Cardiac muscle cell (in vitro differentiated cells and primary cell): ENCODE measurements around the gene RBM19. TPM values are rescaled to one million over a fixed set of nuclear protein-coding genes. Genes with fewer than 3 reads are reported as not detected.

Source experiments
- DNase-seq, 2 donors: peaks; one replicate each; pipeline versions ENCODE4 v3.0.0 to v3.0.0-alpha.2; 2010 to 2017; ENCODE audit warnings: low read depth in 1 of 2, low spot score in 1 of 2
- H3K27ac ChIP-seq: fragments of 200-600 bp; sonication (generic); 2 replicates; pipeline ENCODE4 v1.5.1; 2016
- H3K27me3 ChIP-seq: fragments of 200-600 bp; sonication (generic); 2 replicates; pipeline ENCODE4 v1.6.0; 2016; ENCODE audit warnings: control low read depth
- H3K36me3 ChIP-seq: fragments of 200-600 bp; sonication (generic); 2 replicates; pipeline ENCODE4 v1.5.1; 2016; ENCODE audit warnings: control low read depth
- H3K4me1 ChIP-seq: fragments of 200-600 bp; sonication (generic); 2 replicates; pipeline ENCODE4 v1.8.1; 2017; ENCODE audit warnings: low read depth, mild to moderate bottlenecking, mixed run types
- H3K4me3 ChIP-seq: fragments of 200-600 bp; sonication (generic); 2 replicates; pipeline ENCODE4 v1.5.1; 2016; ENCODE audit warnings: mild to moderate bottlenecking
- H3K9me3 ChIP-seq: fragments of 200-600 bp; sonication (generic); 2 replicates; pipeline ENCODE4 v1.5.1; 2017; ENCODE audit warnings: low read depth, mild to moderate bottlenecking, control low read depth
- polyA plus RNA-seq: library from polyadenylated mRNA; unstranded; fragments of >200 nt; fragmentation: Nextera tagmentation; extraction: Ambion mirVana; gene quantifications from 2 replicates; pipeline ENCODE4 v1.2.1, GENCODE V29; 2016
- total RNA-seq: library from RNA; depleted of rRNA; stranded (reverse); fragments of >200 nt; gene quantifications from 2 replicates; pipeline ENCODE4 v1.2.3, GENCODE V29; 2016
- TF ChIP-seq, protein P1 (sequence below): IDR thresholded peaks from 2 replicates; pipeline ENCODE4 v1.5.1; 2012; ENCODE audit warnings: low read depth, mild to moderate bottlenecking, low read length

RBM19 gene
- total and polyA plus RNA-seq, 2 experiments from 2014 or later: 28.1 to 31.0 TPM

DNA sequence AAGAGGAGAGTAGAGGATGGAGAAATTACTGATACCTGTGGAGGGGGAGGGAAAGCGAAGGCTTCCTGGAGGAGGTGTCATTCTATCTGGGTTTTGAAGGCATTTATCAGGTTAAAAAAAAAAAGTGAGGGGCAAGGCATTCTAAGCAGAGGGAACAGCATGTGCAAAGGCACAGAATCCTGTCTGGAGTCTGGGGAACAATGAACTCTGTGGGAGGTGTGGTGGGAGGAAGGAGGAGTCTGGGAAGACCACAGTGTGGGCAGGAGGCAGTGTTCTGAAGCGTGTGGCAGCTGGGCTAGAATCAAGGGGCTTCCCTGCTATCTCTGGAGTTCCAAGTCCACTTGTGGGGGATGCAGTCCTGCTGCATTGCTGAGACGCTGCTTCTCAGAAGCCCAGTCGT lies 123.4 kb downstream of the RBM19 start:
- TF ChIP-seq, protein P1, sequence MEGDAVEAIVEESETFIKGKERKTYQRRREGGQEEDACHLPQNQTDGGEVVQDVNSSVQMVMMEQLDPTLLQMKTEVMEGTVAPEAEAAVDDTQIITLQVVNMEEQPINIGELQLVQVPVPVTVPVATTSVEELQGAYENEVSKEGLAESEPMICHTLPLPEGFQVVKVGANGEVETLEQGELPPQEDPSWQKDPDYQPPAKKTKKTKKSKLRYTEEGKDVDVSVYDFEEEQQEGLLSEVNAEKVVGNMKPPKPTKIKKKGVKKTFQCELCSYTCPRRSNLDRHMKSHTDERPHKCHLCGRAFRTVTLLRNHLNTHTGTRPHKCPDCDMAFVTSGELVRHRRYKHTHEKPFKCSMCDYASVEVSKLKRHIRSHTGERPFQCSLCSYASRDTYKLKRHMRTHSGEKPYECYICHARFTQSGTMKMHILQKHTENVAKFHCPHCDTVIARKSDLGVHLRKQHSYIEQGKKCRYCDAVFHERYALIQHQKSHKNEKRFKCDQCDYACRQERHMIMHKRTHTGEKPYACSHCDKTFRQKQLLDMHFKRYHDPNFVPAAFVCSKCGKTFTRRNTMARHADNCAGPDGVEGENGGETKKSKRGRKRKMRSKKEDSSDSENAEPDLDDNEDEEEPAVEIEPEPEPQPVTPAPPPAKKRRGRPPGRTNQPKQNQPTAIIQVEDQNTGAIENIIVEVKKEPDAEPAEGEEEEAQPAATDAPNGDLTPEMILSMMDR: no peak
- no peaks in the 10 kb centered on the region for H3K36me3 ChIP-seq
- DNase-seq: no peak

DNA sequence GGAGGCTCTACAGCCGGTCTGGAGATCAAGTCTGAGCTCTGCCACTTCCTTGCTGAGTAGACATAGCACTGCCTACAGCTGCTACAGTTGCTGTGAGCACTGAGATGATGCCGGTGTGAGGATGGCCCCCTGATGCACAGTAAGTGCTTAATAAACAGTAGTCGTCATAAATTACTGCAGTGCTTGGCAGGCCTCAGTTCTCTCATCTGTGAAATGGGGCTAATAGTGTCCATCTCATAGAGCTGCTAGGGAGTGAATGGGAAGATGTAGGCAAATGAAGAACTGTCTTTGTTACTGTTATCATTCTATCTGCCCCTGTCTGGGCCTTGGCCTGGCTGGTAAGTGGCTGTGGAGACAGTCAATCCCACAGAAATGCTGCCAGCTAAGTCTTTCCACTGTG lies 124.3 kb downstream of the RBM19 start:
- Histone ChIP-seq H3K4me1 (peaks cover 5% of the 10 kb centered on the region), H3K27me3 (no peaks in the 10 kb centered on the region), H3K27ac (no peak overlapping the region), H3K36me3 (no peaks in the 10 kb centered on the region), H3K4me3 (no peak overlapping the region), H3K9me3 (no peaks in the 10 kb centered on the region)
- TF ChIP-seq, protein P1: no peak
- no peak for DNase-seq

More for the DNA sequence above, 123.4 kb downstream of the RBM19 start:
- peaks cover 5% of the 10 kb centered on the region for H3K4me1 ChIP-seq
- no peaks in the 10 kb centered on the region for H3K27me3 ChIP-seq
- no peak overlapping the region for H3K4me3 ChIP-seq
- H3K9me3 ChIP-seq: no peaks in the 10 kb centered on the region
- H3K27ac ChIP-seq: no peak overlapping the region

DNA sequence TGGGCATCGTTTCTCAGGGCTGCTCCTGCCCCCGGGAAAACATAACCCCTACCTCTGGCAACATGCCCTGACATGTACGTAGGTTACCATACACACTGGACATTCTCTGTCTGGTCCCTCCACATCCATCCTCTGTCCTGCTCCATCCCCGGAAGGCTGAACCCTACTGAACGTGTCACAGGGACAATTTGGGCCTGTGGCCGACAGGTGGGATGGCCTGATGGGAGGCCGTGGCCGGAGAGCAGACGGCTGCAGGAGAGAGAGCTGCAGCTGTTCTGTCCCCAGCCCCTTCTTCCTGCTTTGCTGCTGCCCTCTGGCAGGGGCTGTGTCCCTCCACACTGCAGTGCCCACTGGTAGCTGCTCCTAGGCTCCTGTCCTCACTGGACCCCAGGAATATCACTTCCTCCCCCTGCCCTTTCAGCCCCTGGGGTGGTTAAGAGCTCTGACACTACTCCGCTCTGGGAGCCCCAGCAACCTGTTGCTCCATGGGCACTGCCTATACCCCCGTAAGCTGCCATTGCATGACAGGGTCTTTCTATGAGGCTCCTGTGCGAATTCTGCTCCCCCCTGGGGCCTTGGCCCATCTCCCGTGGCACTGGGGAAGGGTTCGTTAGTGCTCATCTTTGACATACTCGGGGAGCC lies 125.6 kb downstream of the RBM19 start:
- H3K27me3 ChIP-seq: no peaks in the 10 kb centered on the region
- H3K4me1 ChIP-seq: no peaks in the 10 kb centered on the region
- no peak overlapping the region for H3K27ac ChIP-seq
- no peaks in the 10 kb centered on the region for H3K36me3 ChIP-seq
- no peaks in the 10 kb centered on the region for H3K9me3 ChIP-seq
- TF ChIP-seq, protein P1: no peak
- H3K4me3 ChIP-seq: no peak overlapping the region
- no peak for DNase-seq

DNA sequence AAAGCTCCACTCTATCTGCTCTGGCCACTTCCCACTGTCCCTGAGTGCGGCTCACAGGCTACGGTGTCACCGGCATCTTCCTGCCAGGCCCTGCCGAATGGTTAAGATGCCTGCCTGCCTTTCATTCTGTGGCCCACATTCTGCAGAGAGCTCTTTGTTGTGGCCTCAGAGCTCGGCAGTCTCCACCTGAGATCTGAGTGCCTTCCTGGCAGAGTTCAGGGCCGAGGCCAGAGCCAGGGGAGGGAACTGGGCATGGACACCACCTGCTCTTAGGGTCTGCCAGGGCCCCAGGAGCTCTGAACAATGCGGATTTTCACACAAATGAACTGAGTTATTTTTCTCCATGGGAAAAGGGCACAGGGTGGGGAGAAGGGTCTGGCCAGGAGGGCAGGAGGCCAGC lies 127.2 kb downstream of the RBM19 start:
- Histone ChIP-seq H3K4me3 (no peak overlapping the region), H3K9me3 (no peaks in the 10 kb centered on the region), H3K36me3 (no peaks in the 10 kb centered on the region), H3K27me3 (no peaks in the 10 kb centered on the region), H3K27ac (no peak overlapping the region), H3K4me1 (no peaks in the 10 kb centered on the region)
- no peak for DNase-seq
- TF ChIP-seq, protein P1: no peak

DNA sequence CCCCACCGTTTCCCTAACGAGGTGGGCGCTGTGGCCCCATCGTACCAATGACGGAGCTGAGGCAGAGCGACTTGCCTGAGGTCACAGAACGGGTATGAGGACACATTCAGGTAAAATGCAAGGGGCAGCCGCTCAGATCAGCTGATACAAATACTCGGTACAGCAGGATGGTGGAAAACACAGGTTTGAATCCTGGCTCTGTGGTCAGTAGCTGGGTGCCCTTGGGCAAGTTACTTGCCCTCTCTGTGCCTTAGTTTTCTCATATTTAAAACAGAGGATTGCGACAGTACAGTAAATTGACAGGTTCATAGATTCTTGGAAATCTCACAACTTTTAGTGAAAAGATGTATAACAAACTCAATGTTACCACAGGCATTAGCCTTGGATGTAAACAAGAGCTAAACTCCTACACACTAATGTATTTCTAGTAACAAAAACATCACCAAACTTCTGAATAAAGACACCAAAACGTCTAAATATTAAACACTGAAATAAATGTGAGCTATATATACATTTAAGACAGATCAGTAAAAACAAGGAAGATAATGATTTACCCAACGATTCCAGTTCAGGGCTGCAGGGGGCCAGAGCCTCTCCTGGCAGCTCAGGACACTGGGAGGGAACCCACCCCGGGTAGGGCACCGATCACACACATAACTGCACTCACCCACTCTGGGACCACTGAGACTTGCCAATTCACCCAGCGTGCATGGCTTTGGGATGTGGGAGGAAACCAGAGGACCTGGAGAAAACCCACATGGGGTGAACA lies 128.4 kb downstream of the RBM19 start:
- Histone ChIP-seq H3K4me1 (no peaks in the 10 kb centered on the region), H3K4me3 (no peak overlapping the region), H3K36me3 (no peaks in the 10 kb centered on the region), H3K27me3 (no peaks in the 10 kb centered on the region), H3K9me3 (no peaks in the 10 kb centered on the region), H3K27ac (no peak overlapping the region)
- DNase-seq: no peak
- TF ChIP-seq, protein P1: peak; percentile 30
